ENCODE results near the gene GATA5. TPM values are rescaled to one million over a fixed set of nuclear protein-coding genes. Genes with fewer than 3 reads are reported as not detected.

The GATA5 gene
- total RNA-seq, 1 donor from 2014 or later: not detected

DNA sequence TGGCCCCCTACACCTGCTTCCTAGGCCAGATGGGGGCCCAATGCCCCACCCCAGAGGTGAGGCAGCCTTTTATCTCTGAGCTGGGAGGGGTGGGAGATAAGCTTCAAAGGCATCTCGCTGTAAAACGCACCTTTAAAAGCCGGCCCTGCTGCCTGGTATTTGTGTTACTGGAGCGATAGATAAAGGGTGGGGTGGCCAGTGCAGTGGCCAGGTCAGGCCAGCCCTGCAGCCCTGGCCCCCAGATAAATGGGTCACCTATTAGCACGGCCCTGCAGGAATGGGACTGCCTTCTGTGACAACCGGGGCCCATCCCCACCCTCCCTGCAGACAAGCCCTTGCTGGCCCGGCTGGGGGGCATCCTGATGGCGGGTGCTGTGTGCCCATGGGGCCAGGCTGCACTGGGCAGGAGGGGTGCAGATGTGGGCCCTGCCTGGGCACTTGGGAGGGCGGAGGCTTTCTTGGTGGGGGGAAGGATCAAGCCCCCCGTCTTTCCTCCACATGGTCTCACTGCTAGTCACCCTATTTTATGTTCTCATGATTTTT, 45.4 kb downstream of the GATA5 start:
- Mint-ChIP-seq H3K27ac (no peak overlapping the region), H3K4me1 (no peaks in the 10 kb centered on the region), H3K9me3 (no peaks in the 10 kb centered on the region), H3K36me3 (ENCODE audit: low read depth) (no peaks in the 10 kb centered on the region), H3K4me3 (no peak overlapping the region), H3K27me3 (peaks cover 27% of the 10 kb centered on the region)
- ChIA-PET POLR2A (no interaction called here), CTCF (no interaction called here)
- intact Hi-C loops (cut with micrococcal nuclease): no loop called here
- TF ChIP-seq, protein P1, sequence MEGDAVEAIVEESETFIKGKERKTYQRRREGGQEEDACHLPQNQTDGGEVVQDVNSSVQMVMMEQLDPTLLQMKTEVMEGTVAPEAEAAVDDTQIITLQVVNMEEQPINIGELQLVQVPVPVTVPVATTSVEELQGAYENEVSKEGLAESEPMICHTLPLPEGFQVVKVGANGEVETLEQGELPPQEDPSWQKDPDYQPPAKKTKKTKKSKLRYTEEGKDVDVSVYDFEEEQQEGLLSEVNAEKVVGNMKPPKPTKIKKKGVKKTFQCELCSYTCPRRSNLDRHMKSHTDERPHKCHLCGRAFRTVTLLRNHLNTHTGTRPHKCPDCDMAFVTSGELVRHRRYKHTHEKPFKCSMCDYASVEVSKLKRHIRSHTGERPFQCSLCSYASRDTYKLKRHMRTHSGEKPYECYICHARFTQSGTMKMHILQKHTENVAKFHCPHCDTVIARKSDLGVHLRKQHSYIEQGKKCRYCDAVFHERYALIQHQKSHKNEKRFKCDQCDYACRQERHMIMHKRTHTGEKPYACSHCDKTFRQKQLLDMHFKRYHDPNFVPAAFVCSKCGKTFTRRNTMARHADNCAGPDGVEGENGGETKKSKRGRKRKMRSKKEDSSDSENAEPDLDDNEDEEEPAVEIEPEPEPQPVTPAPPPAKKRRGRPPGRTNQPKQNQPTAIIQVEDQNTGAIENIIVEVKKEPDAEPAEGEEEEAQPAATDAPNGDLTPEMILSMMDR (IDR thresholded peaks at IDR 0.05): no peak
- DNase-seq (no peak), ATAC-seq (ENCODE audit: low read depth) (no peak)

DNA sequence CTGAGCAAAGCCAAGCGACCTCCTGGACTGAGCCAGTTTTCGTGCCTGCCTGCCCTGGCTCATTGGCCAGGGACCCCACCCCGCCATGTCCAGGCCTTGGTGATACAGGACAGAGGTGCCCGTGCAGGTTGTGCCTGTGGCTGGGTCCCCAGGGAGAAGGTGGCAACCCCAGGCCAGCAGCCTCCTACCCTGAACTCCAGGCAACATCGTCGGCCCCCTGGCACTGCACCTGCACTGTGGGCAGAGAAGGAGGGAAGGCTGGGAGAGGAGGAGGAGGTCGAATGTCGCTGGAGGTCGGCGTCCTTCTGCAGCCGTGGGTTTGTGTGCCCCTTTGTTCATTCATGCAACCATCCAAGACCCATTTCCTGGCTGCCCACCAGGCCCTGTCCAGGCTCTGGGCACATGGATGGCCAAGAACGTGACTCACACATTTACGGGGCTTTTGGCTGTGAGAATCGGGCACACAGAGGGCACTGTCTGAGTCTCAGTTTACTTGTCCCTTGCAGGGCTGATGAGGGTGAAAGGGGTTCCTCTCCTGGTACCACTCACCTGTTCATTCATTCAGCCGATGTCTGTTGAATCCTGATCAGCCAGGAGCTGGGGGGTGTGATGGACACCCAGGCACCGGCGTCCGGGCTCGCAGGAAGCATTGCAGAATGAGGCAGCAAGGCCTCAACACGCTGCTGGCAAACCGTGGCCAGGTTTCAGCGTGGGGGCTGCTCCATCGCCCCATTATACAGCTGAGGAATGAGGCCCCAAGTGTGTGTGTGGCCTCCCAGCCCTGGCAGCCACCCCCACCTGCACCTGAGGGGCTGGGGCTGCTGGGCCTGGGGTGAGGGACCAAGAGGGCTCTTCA, 46.1 kb downstream of the GATA5 start:
- intact Hi-C loops (cut with micrococcal nuclease): no loop called here
- peaks cover 27% of the 10 kb centered on the region for H3K27me3 Mint-ChIP-seq

DNA sequence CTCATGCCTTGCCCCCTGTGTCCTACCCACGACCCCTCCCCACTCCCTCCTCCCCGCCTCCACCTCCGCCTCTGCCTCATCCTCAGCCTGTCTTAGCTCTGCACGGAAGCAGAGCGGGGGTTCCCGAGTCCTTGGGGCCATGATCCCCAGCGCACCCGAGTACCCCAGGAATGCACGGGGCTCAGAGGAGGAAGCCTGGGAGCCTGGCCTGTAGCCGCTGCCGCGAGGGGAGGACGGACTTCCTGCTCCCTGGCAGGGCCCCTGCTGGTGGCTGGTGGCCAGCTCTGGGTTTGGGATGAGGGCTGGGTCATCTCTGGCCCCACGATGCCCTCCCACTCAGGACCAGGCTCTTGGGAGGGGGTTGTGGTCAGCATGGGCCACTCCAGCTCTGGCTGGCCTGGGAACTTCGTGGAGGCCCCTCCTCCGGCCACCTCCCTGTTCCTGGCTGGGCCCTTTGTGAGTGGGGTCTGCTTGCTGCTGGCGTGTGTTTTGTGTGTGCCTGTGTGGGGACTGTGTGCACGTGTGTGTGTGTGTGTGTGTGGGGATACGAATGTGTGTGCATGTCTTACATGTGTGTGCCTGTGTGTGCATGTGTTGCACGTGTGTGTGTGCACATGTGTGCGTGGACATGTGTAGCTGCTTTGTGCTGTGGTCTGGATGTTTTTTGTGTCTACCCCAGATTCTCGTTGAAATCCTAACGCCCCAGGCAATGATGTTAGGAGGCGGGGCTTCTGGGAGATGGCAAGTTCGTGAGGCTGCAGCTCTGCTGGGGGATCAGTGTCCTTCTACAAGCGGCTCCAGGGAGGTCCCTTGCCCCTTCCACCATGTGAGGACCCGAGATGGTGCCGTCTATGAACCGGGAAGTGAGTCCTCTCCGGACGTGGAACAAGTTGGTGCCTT, 47.1 kb downstream of the GATA5 start:
- H3K27me3 Mint-ChIP-seq: peaks cover 18% of the 10 kb centered on the region
- CTCF ChIA-PET: no interaction called here
- H3K27ac Mint-ChIP-seq: no peak overlapping the region
- H3K36me3 Mint-ChIP-seq (ENCODE audit: low read depth): no peaks in the 10 kb centered on the region
- H3K9me3 Mint-ChIP-seq: no peaks in the 10 kb centered on the region
- intact Hi-C loops (cut with micrococcal nuclease): no loop called here
- TF ChIP-seq, protein P1 (IDR thresholded peaks at IDR 0.05): no peak
- DNase-seq (no peak), ATAC-seq (ENCODE audit: low read depth) (no peak)
- H3K4me3 Mint-ChIP-seq: no peak overlapping the region
- POLR2A ChIA-PET: no interaction called here
- H3K4me1 Mint-ChIP-seq: no peaks in the 10 kb centered on the region

More for the DNA sequence above, 46.1 kb downstream of the GATA5 start:
- H3K27ac Mint-ChIP-seq: no peak overlapping the region
- no peaks in the 10 kb centered on the region for H3K4me1 Mint-ChIP-seq
- ATAC-seq (ENCODE audit: low read depth) (no peak), DNase-seq (no peak)
- H3K4me3 Mint-ChIP-seq: no peak overlapping the region
- TF ChIP-seq, protein P1 (IDR thresholded peaks at IDR 0.05): no peak
- ChIA-PET POLR2A (no interaction called here), CTCF (no interaction called here)
- H3K9me3 Mint-ChIP-seq: no peaks in the 10 kb centered on the region
- H3K36me3 Mint-ChIP-seq (ENCODE audit: low read depth): no peaks in the 10 kb centered on the region

DNA sequence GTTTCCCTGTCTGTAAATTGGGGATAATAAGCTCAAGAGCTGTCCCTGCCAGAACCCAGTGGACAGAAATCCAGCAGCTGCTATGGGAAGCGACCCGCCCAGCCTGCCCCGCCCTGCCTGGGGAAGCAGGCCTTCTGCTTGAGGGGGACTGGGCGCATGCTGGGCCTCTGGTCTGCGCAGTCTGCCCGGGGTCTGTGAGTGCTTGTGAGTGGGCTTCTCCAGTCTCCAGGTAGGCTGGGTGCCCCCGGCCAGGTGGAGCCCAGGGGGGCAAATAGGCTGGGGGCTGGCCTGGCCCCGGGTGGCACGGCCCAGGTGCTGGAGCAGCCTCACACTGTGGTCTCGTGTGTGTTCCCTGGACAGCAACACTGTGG, 47.8 kb downstream of the GATA5 start:
- ChIA-PET POLR2A (no interaction called here), CTCF (no interaction called here)
- Mint-ChIP-seq H3K27me3 (peaks cover 13% of the 10 kb centered on the region), H3K4me3 (no peak overlapping the region), H3K9me3 (no peaks in the 10 kb centered on the region), H3K27ac (no peak overlapping the region), H3K36me3 (ENCODE audit: low read depth) (no peaks in the 10 kb centered on the region), H3K4me1 (no peaks in the 10 kb centered on the region)
- ATAC-seq (ENCODE audit: low read depth) (no peak), DNase-seq (no peak)
- intact Hi-C loops (cut with micrococcal nuclease): no loop called here
- TF ChIP-seq, protein P1 (IDR thresholded peaks at IDR 0.05): no peak
